ENCODE measurements around the gene POMGNT1. TPM values are rescaled to one million over a fixed set of nuclear protein-coding genes. Genes with fewer than 3 reads are reported as not detected.

POMGNT1 gene
- polyA plus RNA-seq, 4 donors = 57.4 to 99.2 (median 71.4) TPM

GRCh38 chr1:46211051-46211450, 12.8 kb upstream of the POMGNT1 start:
- no peak for DNase-seq (ENCODE audit: low read depth in 4 of 4, low spot score in 3 of 4)

DNA sequence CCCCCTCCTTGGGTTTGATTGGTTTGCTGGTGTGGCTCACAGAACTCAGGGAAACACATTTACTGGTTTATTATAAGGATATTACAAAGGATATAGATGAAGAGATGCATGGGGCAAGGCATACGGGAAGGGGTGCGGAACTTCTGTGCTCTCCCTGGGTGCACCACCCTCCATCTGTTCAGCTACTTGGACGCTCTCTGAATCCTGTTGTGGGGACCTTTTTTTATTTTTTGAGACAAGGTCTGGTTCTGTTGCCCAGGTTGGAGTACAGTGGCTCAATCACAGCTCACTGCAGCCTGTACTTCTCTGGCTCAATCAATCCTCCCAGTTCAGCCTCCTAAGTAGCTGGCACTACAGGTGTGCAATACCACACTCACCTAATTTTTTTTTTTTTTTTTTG, 12.3 kb upstream of the POMGNT1 start:
- no peak for DNase-seq (ENCODE audit: low read depth in 4 of 4, low spot score in 3 of 4)

- no peak for DNase-seq (ENCODE audit: low read depth in 4 of 4, low spot score in 3 of 4)
Observed at GRCh38 chr1:46206399-46206798, 8.2 kb upstream of the POMGNT1 start.

DNA sequence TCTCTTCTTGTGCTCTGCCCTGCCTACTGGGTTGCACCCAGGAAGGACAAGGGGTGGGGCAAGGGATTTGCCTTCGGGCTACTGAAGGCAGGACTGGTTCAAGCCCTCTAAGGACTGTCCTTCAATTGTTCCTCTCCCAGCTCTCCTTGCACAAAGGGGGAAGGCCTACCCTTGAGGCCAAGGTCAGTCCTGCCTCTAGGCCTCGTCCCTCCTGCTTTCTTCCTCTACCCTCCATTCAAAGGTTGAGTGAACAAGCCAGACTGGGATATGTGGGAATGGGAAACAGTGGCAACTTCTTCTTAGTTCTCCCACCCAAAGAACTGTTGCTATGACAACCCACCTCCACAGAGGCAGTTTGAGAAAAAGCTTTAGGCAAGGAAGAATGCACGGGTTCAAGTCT, 7.6 kb upstream of the POMGNT1 start:
- no peak for DNase-seq (ENCODE audit: low read depth in 4 of 4, low spot score in 3 of 4)

DNA sequence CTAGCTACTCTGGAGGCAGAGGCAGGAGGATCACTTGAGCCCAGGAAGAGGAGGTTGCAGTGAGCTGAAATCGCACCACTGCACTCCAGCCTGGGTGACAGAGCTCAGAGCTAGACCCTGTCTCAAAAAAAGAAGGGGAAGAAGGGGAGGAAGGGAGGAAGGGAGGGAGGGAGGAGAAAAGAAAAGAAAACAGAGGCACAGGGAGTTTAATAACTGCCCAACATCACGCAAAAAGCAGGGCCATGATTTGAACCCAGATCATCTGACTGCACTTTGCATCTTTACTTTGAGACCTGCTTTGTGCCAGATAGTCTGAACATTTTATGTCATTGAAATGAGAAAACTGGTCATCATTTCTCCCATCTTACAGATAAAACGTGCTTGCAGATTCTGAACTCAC, 6.9 kb upstream of the POMGNT1 start:
- no peak for DNase-seq (ENCODE audit: low read depth in 4 of 4, low spot score in 3 of 4)

- no peak for DNase-seq (ENCODE audit: low read depth in 4 of 4, low spot score in 3 of 4)
Observed at GRCh38 chr1:46204406-46204742, 6.1 kb upstream of the POMGNT1 start.

DNA sequence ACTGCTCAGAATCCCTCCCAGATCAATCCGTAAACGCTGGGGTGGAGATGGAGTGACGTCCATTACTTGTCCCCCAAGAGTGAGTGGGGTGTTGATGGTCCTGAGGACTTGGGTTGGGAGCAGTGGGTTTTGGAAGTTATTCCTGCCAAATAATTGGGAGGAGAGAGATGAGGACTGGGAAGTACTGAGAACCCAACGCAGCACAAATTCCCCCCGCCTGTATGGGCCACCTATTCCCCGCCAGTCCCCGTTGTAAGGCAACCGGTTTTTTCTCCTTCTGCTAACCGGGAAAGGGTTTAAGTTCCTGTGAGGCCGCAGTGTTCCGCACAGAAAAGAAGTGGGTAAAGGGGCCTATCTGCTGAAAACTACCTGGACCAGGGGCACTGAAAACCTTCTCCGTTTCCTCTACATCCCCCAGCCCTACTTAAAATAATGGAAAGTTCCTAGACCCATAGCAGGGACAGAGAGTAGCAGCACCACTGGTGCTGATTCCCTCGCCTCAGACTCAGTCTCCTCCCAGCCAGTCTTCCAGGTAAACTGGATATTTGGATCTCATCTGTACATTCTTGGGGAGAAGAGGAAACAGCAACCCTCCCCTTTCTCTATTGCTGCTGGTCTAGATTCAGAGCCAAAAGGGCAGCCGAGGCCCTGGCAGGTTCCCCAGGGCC, 5.6 kb upstream of the POMGNT1 start:
- DNase-seq (ENCODE audit: low read depth in 4 of 4, low spot score in 3 of 4) = no peak

- DNase-seq (ENCODE audit: low read depth in 4 of 4, low spot score in 3 of 4) = no peak
Observed at GRCh38 chr1:46199233-46199749, 1.1 kb upstream of the POMGNT1 start.

GRCh38 chr1:46197560-46197963, 672 bp downstream of the POMGNT1 start:
- DNase-seq (ENCODE audit: low read depth in 4 of 4, low spot score in 3 of 4) = no peak

DNA sequence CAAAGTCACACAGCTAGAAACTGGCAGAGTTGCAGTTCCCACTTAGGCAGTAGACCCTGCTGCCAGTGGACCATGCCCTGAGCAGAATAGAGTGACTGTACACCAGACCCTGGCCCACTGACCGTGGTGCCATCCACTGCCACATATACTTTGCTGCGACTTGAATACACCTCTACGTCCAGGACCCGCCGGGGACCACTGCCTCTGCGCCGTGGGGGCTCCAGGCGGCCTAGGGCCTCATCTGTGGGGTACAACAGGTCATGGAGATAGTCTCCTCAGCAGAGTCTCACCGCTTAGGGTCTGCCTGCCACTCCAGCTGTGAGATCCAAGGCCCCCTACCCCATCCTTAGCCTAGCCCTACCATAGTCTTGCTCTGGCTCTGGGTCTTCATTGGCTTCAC, 1.6 kb downstream of the POMGNT1 start:
- no peak for DNase-seq (ENCODE audit: low read depth in 4 of 4, low spot score in 3 of 4)

DNA sequence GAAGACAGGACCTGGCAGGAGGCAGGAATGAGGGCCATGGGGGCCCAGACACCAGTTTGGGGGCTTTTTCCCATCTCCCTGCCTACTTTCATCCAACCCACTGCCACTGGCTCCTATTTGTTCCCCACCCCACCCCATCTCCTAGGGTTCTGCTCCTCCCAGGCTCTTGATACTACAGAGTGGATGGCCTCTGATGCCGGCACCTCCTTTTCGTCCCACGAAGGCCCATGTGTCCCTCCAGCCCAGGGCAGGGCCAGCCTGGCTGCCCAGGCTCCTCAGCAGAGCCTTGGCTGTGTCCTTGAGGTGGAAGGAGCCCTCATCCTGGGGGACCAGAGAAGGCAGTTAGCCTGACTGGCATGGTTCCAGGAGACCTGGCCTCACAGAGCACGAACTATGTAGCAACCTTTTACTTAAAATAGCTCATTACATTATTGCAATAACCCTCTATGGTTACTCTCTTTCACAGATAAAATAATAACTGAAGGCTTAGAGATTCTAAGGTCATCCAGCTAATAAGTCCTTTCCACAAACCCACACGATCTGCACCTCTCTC, 3.5 kb downstream of the POMGNT1 start:
- no peak for DNase-seq (ENCODE audit: low read depth in 4 of 4, low spot score in 3 of 4)

DNA sequence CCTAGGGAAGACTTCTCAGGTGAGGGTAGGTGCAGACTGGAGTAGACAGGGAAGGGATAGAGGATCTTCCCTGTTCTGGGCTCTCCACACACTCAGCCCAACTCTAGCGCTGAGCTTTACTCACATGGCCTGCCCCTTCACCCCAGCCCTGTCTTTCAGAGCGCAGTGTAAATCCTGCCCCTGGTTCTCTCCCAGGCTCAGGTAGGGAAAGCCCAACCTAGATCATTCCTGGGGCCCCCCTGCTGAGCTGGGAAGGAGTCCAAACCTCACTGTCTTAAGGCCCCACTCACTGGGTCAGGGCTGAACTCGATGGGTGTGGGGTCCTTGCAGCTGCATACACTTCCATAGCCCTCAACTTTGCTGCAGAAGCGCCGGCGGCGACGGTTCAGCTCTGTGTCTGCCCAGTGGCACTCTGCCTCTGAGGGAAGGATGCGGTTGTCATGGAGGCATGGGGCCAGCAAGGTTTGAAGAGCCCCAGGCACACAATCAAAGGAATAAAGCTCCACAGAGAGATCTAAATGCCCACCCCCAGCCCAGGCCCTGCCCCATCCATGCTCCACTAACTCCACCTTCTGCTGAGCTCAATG, 4.2 kb downstream of the POMGNT1 start:
- no peak for DNase-seq (ENCODE audit: low read depth in 4 of 4, low spot score in 3 of 4)

- DNase-seq (ENCODE audit: low read depth in 4 of 4, low spot score in 3 of 4) = no peak
Observed at GRCh38 chr1:46193285-46193684, 4.9 kb downstream of the POMGNT1 start.

DNA sequence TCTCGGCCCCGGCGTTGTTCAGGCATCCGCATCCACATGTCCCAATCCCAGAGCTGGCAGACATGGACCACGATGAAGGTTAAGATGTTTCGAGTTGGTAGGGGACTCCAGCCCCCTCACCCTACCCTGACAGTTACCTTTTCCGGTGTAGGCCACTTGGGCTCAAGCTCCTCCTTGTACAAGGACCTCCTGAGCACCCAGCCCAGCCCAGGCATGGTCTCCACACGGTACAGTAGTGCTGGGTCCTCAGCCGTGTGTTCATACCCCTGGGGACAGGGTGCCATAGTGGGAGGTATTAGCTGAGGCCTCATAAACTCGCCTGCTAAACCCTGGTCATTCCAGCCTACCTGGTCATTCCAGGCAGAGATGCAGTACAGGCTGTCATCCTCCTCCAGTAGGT, 6.1 kb downstream of the POMGNT1 start:
- DNase-seq (ENCODE audit: low read depth in 4 of 4, low spot score in 3 of 4) = no peak

- no peak for DNase-seq (ENCODE audit: low read depth in 4 of 4, low spot score in 3 of 4)
Observed at GRCh38 chr1:46191033-46191701, 7.1 kb downstream of the POMGNT1 start.

- no peak for DNase-seq (ENCODE audit: low read depth in 4 of 4, low spot score in 3 of 4)
Observed at GRCh38 chr1:46190539-46190938, 7.7 kb downstream of the POMGNT1 start.

DNA sequence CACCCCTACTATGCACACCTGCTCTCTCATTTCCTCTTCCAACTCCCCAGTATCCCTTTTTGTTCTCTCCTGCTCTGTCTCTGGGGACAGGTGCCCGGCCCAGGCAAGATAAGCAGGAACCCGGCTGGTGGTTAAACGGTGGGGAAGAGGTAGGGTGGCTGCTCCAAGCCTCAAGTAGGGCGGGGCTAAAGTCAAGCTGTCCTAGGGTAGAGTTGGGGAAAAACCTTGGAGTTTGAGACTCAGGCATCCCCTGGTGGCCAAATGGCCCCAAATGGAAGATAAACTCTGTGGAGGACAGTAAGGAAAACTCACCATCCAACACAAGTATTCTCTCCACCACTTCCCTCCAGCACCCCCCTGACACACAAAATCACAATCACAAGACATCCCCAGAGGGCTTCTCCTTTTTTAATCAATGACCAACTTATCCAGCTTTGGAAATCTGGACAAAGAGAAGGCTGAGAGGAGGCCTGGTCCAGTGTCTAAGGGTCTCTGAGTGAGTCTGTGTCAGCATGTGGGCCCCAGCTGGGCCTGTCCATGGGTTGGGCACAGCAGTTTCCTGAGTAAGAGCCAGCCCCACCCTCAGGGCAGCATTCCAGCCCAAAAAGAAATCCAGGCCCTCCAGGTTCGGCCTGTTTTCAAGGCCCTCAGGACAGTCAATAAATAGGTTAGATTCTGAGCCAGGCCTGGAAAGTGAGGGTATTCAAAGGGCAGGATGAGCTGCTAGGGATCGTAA, 9.8 kb downstream of the POMGNT1 start:
- no peak for DNase-seq (ENCODE audit: low read depth in 4 of 4, low spot score in 3 of 4)

- DNase-seq (ENCODE audit: low read depth in 4 of 4, low spot score in 3 of 4) = no peak
Observed at GRCh38 chr1:46187106-46187869, 10.9 kb downstream of the POMGNT1 start.

DNA sequence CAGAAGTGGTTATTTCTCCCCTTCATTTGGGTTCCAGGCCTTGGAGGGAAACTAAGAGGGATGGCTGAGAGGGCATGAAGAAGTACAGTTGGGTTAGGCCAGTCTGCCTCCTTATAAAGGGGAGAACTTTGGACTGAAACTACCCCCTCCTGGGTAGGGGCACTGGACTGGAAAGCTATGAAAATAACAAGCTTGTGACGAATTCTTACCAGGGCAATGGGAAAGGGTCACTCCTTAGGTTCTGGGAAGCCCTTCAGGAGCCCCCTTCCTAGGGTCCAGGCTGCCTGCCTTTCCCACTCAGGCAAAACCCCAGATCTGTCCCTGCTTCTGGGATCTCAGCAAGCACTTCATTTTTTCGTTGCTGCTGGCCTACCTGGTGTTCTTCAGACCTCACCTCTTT, 12.2 kb downstream of the POMGNT1 start:
- no peak for DNase-seq (ENCODE audit: low read depth in 4 of 4, low spot score in 3 of 4)

DNA sequence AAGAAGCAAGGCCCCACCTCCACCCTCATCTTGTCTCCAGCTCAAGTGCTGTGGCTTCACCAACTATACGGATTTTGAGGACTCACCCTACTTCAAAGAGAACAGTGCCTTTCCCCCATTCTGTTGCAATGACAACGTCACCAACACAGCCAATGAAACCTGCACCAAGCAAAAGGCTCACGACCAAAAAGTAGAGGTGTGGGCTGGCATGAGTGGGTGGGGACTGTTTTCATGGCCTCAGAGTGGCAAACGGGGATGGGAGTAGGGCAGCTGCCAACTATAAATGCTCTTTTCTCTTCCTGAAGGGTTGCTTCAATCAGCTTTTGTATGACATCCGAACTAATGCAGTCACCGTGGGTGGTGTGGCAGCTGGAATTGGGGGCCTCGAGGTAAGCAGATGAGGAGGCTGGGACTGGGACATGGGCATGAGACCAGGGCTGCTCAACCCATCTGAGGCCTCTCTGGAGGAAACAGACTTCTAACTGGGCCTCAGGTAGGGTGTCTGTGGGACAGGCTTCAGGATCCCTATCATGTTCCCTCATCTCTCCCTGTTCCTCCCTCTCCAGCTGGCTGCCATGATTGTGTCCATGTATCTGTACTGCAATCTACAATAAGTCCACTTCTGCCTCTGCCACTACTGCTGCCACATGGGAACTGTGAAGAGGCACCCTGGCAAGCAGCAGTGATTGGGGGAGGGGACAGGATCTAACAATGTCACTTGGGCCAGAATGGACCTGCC, 13.1 kb downstream of the POMGNT1 start:
- no peak for DNase-seq (ENCODE audit: low read depth in 4 of 4, low spot score in 3 of 4)
